HT-29 (cell line): ENCODE measurements around the gene LCOR. TPM values are rescaled to one million over a fixed set of nuclear protein-coding genes. Genes with fewer than 3 reads are reported as not detected.
A peak's percentile ranks its signal among the peaks of the same experiment; 100 is the strongest.
"Not testable (repeated sequence)": the region's sequence is repeated elsewhere in the genome, so short reads cannot be mapped to it uniquely, and the experiment has no call there.

ENCODE experiments used
- DNase-seq: peaks from one replicate; pipeline ENCODE4 v3.0.0-alpha.2; 2015; ENCODE audit warnings: low spot score
- total RNA-seq: library from RNA; depleted of rRNA; stranded (reverse); fragments of >200 nt; shearing (Covaris generic); gene quantifications from 2 replicates; pipeline ENCODE4 v1.2.3, GENCODE V29; 2014

LCOR gene
- total RNA-seq, 1 experiment from 2014 or later = 20.2 TPM

DNA sequence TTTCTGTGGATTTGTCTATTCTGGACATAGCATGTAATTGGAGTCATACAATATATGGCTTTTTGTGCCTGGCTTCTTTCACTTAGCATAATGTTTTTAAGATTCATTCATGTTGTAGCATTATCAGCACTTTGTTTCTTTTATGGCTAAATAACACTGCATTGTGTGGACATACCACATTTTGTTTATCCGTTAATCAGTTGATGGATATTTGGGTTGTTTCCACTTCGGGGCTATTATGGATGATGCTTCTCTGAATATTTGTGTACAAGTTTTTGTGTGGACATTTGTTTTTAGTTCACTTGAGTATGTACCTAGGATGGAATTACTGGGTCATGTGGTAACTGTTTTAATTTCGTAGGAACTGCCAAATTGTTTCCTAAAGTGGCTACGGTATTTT is 6.4 kb downstream of the LCOR start:
- DNase-seq = no peak

DNA sequence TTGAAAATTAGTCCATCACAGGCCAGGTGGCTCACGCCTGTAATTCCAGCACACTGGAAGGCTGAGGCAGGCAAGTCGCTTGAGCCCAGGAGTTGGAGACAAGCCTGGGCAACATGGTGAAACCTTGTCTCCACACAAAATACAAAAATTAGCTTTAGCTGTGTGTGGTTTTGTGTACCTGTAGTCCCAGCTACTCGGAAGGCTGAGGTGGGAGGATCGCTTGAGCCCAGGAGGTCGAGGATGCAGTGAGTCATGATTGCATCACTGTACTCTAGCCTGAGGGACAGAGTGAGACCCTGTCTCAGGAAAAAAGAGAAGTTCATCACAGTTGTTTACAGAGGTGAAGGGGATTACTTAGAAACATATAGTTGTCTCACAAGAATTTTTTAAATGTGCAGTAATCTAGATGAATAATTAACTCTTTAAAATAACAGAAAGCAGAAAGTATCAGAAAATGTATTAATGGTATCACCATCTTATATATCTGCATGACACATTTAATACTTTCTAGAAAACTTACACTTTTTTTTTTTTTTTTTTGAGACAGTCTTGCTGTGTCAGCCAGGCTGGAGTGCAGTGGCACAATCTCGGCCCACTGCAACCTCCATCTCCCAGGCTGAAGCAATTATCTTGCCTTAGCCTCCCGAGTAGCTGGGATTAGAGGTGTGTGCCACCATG is 8.9 kb downstream of the LCOR start:
- DNase-seq = no peak

DNA sequence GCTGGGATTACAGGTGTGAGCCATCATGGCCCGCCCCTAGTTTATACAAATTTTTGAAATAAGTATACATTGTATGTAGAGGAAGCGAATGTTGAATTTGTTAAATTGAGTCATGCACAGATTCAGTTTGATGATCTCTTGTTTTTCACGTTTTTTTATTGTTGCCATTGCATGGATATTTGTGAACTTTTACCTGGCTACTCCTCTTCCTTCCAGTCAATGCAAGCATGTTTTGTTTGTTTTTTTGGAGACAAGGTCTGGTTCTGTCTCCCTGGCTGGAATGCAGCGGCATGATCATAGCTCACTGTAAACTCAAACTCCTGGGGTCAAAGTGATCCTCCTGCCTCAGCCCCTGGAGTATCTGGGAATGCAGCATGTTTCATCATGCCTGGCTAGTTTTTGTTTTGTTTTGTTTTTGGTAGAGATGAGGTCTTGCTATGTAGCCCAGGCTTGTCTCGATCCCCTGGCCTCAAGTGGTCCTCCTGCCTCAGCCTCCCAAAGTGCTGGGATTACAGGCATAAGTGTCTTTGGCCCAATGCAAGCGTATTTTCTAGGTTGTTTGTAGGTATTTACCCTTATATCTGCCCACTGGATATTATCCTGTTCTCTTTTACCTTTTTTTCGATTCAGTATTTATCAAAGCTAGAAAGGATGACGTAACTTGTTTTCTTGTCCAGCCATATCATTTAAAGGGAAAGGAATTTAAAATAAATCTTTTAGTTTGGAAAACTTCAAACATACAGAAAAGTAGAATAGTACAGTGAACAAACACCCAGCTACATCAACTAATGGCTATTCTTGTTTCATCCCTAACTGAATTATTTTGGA is 11.0 kb downstream of the LCOR start:
- DNase-seq = peak; percentile 55

DNA sequence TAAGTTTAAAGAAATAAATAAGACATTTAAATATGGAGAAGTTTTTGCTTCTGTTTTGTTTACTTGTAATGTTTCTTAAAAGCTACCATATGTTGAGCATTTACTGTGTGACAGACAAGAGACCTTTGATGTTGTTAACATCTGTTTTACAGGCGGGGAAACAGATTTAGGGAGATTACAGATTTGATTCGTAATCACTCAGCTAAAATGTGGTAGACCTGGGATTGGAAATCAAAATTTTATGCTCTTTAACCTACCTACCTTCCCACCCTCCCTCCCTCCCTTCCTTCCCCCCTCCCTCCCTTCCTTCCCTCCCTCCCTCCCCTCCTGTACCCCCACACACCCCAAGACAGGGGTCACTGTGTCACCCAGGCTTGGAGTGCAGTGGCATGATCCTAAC is 11.7 kb downstream of the LCOR start:
- no peak for DNase-seq

DNA sequence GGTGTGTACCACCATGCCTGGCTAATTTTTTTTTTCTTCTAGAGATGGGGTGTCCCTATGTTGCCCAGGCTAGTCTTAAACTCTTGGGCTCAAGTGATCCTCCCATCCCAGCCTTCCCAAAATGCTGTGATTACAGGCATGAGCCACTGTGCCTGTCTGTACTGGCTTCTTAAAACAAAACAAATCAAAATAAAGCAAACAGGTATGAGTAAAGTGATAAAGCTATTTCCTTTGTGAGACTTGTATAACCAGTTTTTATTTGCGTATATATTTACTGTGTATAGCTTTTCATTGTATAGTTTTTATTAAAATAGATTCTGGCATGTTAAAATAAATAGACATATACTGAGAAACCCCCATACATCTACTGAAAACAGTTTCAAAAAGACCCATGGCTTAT is 14.3 kb downstream of the LCOR start:
- DNase-seq = no peak

DNA sequence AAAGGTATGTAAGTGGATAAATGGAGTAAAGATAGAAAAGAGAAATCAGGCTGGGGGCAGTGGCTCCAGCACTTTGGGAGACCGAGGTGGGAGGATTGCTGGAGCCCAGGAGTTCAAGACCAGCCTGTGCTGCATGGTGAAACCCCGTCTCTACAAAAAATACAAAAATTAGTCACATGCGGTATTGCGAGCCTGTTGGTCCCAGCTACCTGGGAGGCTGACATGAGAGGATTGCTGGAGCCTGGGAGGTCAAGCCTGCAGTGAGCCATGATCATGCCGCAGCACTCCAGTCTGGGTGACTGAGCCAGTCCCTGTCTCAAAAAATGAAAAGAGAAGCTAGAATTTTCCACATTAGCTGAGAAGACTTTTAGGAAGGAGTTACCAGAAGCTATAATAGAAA is 14.8 kb downstream of the LCOR start:
- DNase-seq = no peak

DNA sequence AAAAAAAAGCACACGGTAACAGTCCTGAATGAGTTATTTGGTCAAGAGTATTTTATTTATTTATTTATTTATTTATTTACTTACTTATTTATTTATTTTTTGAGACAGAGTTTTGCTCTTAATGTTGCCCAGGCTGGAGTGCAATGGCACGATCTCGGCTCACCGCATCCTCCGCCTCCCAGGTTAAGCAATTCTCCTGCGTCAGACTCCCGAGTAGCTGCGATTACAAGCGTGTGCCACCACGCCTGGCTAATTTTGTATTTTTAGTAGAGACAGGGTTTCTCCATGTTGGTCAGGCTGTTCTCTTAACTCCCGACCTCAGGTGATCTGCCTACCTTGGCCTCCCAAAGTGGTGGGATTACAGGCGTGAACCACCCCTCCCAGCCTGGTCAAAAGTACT is 15.3 kb downstream of the LCOR start:
- DNase-seq = not testable (repeated sequence)

DNA sequence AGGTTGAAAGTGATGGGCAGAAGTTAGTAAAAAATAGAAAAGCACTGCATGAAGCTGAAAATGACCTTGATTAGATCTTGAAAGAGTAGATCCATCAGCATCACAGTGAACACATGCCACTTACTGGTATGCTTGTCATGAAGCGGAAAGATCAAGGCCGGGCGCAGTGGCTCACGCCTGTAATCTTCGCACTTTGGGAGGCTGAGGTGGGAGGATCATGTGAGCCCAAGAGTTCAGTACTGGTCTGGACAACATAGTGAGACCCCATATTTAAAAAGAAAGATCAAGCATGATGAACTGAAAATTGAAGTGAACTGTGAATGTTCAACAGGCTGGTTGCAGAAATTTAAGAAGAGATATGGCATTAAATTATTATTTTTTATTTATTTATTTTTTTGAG is 18.0 kb downstream of the LCOR start:
- no peak for DNase-seq

DNA sequence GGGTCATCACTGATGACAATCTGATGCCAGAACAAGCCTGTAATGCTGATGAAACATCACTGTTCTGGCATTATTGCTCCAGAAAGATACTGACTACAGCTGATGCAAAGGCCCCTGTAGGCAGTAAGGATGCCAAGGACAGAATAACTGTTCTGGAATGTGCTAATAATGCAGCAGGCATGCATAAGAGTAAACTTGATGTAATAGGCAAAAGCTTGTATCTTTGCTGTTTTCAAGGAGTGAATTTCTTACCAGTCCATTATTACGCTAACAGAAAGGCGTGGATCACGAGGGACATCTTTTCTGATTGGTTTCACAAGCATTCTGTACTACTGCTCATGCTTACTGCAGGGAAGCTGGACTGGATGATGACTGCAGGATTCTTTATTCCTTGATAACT is 18.7 kb downstream of the LCOR start:
- no peak for DNase-seq

DNA sequence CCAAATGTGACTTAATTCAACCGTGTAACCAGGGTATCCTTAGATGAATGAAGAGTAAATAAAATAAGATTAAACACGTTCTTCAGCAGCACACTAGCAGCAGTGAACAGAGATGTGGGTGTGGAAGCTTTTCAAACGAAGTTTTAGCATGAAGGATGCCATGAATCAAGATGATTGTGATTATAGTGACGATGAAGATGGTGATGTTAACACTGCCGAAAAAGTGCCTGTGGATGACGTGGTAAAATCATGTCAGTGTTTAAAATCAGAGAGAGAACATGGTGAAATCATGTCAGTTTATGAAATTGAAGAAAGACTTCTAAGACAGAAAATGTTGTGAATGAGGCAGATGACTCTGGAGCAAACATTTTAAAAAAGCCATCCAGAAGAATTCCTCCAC is 19.2 kb downstream of the LCOR start:
- no peak for DNase-seq

DNA sequence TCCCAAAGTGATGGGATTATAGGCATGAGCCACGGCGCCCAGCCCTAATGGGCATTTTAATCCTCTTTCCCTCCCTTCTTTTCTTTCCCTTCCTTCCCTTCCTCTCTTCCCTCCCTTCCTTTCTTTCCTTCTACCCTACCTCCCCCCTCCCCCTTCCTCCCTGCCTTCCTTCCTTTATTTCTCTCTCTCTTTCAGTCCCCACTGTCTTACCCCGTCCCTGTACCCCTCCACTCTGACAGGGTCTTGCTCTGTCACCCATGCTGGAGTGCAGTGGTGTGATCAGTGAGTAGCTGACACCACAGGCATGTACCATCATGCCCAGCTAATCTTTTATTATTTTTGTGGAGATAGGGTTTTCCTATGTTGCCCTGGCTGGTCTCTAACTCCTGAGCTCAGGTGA is 24.2 kb downstream of the LCOR start:
- no peak for DNase-seq

DNA sequence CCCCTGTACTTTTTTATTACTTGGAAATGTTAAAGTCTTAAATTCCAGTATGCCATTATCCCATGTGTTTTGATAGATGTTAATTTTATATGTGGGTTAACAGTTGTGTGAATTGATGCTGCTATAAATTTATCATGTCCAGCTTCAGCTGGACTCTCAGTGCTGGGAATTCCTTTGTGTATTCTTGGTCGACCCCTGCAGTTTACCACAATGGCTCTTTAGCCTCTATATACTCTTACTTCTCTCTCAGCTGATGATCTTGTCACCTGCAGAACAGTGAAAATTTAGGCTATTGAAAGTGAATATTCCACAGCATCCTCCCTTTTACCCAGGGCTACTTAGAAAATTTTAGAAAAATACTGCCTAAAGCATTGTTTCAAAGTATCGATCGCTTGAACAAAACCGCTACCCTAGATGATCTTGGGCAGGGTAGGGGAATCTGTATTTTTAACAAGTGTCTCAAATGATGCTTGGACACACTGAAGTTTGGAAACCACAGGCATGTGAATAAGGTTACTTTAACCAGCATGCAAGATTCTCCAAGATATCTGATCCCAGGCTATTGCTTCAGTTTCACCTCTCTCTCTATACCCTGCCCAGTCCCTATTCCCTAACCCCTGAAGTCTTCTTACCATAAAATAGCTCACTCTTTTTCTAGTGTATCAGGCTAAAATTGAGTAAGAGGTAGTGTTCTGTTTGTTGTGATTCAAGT is 25.4 kb downstream of the LCOR start:
- DNase-seq = no peak

DNA sequence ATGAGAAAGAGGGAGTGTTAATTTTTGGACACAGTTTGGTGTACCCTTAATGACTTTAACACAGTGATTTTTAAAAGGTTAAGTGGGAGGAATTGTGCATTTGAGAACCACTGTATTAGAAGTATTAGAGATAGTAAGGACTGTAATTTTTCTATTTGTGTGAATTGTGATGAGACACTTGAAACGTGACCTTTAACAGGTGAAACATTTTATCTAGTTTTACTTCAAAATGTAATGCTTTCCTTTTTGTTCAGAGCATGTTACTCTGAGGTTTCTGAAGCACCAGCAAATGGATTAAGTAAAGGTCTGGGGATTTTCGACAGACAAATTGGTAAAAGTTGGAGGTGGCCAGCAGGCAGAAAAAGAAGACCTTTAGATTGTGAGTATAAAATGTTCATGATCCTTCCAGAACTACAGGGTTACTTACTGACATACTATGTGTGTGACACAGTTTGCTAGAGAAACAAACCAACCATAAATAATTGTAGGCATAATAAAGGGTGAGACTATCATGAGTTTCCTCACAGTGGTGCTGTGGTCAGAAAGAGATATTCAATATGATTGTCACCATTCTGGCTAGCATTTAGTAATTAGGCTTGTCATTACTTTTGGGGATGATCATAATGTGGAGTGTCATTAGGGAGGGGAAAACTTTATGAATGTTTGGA is 26.1 kb downstream of the LCOR start:
- DNase-seq = no peak

DNA sequence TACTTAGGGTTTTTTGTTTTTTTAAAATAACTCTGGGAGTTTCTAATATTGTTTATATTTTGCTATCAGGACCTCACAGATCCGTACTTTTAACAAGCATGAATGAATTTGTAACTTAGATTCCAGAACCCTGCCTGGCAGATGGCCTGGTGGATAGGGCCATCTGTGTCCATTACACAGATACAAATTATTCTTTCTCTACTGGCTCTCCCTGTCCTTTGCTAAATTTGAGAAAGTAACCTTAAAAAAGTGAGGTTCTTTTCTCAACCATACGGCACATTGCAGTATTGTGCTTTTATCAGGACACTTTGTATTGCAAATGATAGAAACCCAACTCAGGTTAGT is 26.6 kb downstream of the LCOR start:
- DNase-seq = no peak

DNA sequence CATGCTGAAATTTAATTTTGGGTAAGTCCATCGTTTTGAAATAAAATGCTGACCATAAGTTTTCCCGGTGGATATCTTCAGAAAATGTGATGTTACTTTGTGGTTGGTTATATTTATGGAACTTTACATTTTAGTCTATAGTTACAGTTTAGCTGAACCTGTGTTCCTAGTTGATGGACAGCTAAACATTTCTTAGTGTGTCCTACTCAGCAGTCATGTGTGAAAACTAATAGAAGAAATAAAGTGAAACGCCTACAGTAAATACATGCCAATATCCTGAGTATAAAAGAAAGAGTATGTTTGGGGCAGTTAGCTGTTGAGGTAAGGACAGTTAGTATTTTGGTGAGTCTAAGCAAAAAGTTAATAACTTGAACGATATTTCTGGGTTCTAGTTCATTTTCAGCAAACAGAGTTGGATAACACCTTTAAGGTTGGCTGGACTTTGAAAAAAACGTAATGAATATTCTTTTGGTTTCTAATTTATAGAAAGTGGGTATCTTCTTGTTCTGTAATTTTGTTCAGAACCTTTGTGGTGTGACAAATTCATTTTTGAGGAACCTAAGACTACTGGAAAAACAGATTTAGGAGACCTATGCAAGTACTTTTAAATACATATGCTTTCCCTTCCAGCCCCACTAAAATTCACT is 28.7 kb downstream of the LCOR start:
- DNase-seq = no peak

DNA sequence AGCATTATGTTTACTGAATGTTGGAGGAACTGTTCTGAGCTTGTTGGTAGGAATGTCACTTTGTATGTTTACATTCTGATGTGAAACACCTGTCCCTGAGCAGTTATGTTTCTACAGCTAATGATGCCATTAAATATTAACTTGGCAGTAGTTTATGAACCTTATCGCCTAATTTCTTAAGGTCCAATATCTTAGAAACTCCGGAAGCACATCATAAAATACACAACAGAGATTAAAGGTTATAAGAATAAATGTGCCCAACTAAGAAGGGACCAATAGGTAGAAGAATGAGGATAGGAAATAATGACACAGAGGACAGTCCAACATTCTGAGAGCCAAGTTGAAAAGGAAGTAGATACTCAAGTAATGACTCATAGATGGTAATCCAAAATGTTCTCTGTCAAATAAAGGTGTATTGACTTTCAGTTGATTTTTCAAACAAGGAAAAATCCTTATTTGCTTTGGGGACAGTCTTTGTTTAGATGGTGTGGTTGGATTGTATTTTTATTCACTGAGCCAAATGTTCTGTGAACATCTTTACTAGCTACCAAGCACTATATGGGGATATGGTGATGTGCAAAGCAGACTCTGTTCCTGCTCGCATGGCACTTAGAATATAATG is 31.9 kb downstream of the LCOR start:
- DNase-seq = peak; percentile 92

DNA sequence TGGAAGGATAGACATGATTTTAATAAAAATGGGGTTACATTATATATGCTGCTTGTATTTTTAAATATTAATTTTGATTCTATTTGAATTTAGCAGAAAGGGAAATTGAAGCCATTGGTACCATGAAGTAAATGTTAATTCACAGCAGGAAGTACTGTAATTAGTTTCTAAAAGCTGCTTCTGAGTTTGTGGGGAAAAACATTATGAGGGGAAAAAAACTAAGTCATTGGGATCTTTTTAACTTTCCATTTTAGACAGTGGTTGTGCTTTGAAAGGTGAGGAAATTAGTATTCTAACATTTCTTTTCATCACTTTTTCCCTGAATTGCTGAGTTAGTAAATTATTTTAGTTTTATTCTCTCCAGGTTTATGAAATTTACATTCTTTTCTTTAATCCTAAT is 41.0 kb downstream of the LCOR start:
- no peak for DNase-seq

DNA sequence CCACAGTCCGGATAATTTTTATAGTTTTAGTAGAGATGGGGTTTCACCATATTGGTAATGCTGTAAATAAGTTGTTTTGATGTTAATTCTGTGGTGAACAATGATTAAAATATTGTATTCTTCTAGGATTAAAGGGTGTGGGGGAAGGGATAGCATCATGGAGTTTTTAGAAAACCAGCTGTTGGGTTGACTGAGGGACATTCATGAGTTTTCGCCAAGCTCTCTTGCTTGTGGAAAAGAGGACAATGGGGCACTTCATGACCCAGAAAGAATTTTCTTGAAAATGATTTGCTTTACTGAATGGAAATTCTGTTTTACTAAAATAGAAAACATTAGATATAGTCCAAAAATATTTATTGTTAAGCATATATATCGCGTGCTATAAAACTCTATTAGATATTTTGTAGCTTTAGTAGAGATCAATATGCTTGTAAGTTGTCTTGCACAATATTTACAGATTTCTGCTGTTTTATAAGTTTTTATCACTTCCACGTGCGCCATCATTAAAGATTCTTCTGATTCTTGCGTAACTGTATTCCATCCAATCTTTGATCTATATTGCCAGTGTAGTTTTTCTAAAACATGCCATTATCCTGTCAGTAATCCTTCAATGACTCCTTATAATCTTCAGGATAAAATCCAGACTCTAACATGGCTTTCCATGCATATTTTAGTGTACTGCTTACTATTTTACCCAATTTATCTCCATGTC is 41.8 kb downstream of the LCOR start:
- no peak for DNase-seq

DNA sequence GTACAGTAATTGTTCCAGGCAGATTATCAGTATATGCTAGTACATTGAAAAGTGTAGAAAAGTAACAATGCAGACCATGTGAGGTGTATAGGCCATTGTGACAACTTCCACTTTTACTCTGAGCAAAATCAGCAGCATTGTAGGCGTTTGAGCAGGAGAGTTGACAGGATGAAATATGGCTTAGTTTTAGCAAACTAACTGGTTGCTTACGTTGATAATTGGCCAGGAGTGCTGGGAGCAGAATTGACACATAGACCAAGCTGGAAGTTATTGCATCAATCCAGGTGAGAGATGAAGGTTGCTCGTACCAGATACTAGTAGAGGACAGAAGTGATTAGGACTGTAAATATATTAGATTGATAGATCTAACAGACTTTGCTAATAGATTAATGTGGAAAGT is 46.0 kb downstream of the LCOR start:
- DNase-seq = no peak

DNA sequence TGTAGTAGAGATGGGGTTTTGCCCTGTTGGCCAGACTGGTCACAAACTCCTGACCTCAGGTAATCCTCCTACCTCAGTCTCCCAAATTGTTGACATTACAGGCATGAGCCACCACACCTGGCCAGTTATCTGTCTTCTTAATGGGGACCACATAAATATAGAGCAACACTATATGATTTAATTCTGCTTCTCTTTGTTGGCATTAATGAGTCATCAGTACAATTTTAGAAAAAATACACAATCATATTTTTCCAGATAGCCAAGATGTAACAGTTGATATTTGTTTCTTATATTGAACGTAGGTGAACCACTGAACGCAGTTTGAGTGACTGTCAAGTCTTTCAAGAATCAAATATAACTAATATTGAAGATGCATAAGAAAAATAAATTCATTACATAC is 48.5 kb downstream of the LCOR start:
- DNase-seq = no peak
